Trophoblast cell (in vitro differentiated cells and primary cell): Measurements from ENCODE around the gene WWC2.

ENCODE experiments used
- DNase-seq, 2 donors: peaks; one replicate each; pipeline ENCODE4 v3.0.0-alpha.2; 2016
- H2AFZ ChIP-seq: 2 replicates; pipeline ENCODE4 v1.6.1; 2013; ENCODE audit warnings: low read length, moderate library complexity, mild to moderate bottlenecking; ENCODE audit not compliant: insufficient read depth, poor library complexity
- H2AK5ac ChIP-seq: 2 replicates; pipeline ENCODE4 v1.6.1; 2013; ENCODE audit warnings: mild to moderate bottlenecking, low read length
- H2BK120ac ChIP-seq: 2 replicates; pipeline ENCODE4 v1.6.1; 2013; ENCODE audit warnings: low read length, mild to moderate bottlenecking, moderate library complexity; ENCODE audit not compliant: insufficient read depth, poor library complexity
- H2BK12ac ChIP-seq: 2 replicates; pipeline ENCODE4 v1.6.1; 2013; ENCODE audit warnings: mild to moderate bottlenecking, low read length, moderate library complexity
- H2BK5ac ChIP-seq: 2 replicates; pipeline ENCODE4 v1.6.1; 2013; ENCODE audit warnings: low read length, low read depth, moderate library complexity, mild to moderate bottlenecking; ENCODE audit not compliant: poor library complexity
- H3K14ac ChIP-seq: 2 replicates; pipeline ENCODE4 v1.6.1; 2013; ENCODE audit warnings: mild to moderate bottlenecking, low read length
- H3K18ac ChIP-seq: 2 replicates; pipeline ENCODE4 v1.6.1; 2013; ENCODE audit warnings: mild to moderate bottlenecking, low read length
- H3K23ac ChIP-seq: 2 replicates; pipeline ENCODE4 v1.6.1; 2013; ENCODE audit warnings: low read length
- H3K27ac ChIP-seq: 2 replicates; pipeline ENCODE4 v1.5.1; 2013; ENCODE audit warnings: low read depth, mild to moderate bottlenecking, inconsistent platforms, low read length, moderate library complexity
- H3K27me3 ChIP-seq: 2 replicates; pipeline ENCODE4 v1.6.1; 2013; ENCODE audit warnings: inconsistent platforms, mild to moderate bottlenecking, low read length, moderate library complexity; ENCODE audit not compliant: insufficient read depth
- H3K36me3 ChIP-seq, 2 experiments: 1 replicate in 1 of 2; 2 replicates in 1 of 2; pipeline ENCODE4 v1.6.1; 2013; ENCODE audit warnings: low read length in 2 of 2, mild to moderate bottlenecking in 2 of 2, moderate library complexity in 1 of 2; ENCODE audit not compliant: insufficient read depth in 2 of 2, control insufficient read depth in 1 of 2
- H3K4ac ChIP-seq: 2 replicates; pipeline ENCODE4 v1.6.1; 2013; ENCODE audit warnings: low read depth, mild to moderate bottlenecking, low read length, moderate library complexity
- H3K4me1 ChIP-seq, 2 experiments: 1 replicate in 1 of 2; 2 replicates in 1 of 2; pipeline ENCODE4 v1.6.1; 2013; ENCODE audit warnings: low read length in 2 of 2, mild to moderate bottlenecking in 2 of 2, moderate library complexity in 1 of 2; ENCODE audit not compliant: insufficient read depth in 2 of 2, control insufficient read depth in 1 of 2
- H3K4me2 ChIP-seq: 2 replicates; pipeline ENCODE4 v1.6.1; 2013; ENCODE audit warnings: inconsistent platforms, mild to moderate bottlenecking, low read length, moderate library complexity
- H3K4me3 ChIP-seq: 2 replicates; pipeline ENCODE4 v1.5.1; 2013; ENCODE audit warnings: mild to moderate bottlenecking, low read depth, low read length, inconsistent platforms
- H3K79me1 ChIP-seq: one replicate; pipeline ENCODE4 v1.6.1; 2013; ENCODE audit warnings: low read length
- H3K79me2 ChIP-seq: 2 replicates; pipeline ENCODE4 v1.6.1; 2013; ENCODE audit warnings: low read length, mild to moderate bottlenecking; ENCODE audit not compliant: control insufficient read depth, insufficient read depth, poor library complexity
- H3K9ac ChIP-seq: 2 replicates; pipeline ENCODE4 v1.6.1; 2013; ENCODE audit warnings: mild to moderate bottlenecking, low read length
- H3K9me3 ChIP-seq: 2 replicates; pipeline ENCODE4 v1.6.1; 2013; ENCODE audit warnings: low read depth, mild to moderate bottlenecking, control low read depth, inconsistent platforms, low read length; ENCODE audit not compliant: insufficient read depth
- H4K12ac ChIP-seq: 2 replicates; pipeline ENCODE4 v1.6.1; 2013; ENCODE audit warnings: low read depth, mild to moderate bottlenecking, low read length, moderate library complexity
- H4K8ac ChIP-seq: 2 replicates; pipeline ENCODE4 v1.6.1; 2013; ENCODE audit warnings: low read depth, mild to moderate bottlenecking, low read length, moderate library complexity
- H4K91ac ChIP-seq: one replicate; pipeline ENCODE4 v1.6.1; 2013; ENCODE audit warnings: low read depth, mild to moderate bottlenecking, low read length, moderate library complexity
- WGBS: extraction: QIAGEN DNeasy Blood & Tissue Kit; methylation state at CpG from one replicate; pipeline ENCODE4 v1.1.7; 2013; ENCODE audit warnings: missing lambda C conversion rate; ENCODE audit not compliant: insufficient read length, insufficient coverage; ENCODE audit errors: extremely low coverage; 5-methylcytosine and 5-hydroxymethylcytosine counted together

Gene WWC2

DNA sequence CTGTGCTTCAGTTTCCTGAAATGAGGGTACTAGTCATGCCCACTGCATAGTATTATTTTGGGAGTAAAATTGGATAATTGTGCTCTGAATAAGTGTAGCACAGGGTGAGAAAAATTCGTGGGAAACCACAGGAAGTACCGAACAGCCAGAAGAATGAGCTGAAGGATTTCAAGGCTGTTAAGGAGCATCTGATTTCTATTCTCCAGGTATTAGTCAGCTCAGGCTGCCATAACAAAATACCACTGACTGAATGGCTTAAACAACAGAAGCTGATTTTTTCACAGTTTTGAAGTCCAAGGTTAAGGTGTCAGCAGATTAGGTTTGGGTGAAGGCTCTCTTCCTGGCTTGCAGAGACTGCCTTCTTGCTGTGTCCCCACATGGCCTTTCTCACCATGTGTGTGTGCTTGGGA lies 41.9 kb downstream of the WWC2 start:
- Histone ChIP-seq H3K18ac (no peak overlapping the region), H2BK12ac (no peak overlapping the region), H2AFZ (no peak overlapping the region), H2BK5ac (no peak overlapping the region), H3K4me2 (no peak overlapping the region), H3K4ac (no peak overlapping the region), H4K12ac (no peak overlapping the region), H3K4me3 (no peak overlapping the region), H3K4me1 (peaks cover 0 to 8% of the 10 kb centered on the region in 2 experiments), H4K8ac (no peak overlapping the region), H3K9me3 (no peaks in the 10 kb centered on the region), H3K79me2 (peaks cover 1% of the 10 kb centered on the region), H3K27ac (no peak overlapping the region), H3K23ac (no peak overlapping the region), H3K27me3 (no peaks in the 10 kb centered on the region), H3K36me3 (no peaks in the 10 kb centered on the region), H2BK120ac (no peak overlapping the region), H3K14ac (no peak overlapping the region), H2AK5ac (no peak overlapping the region), H3K9ac (no peak overlapping the region), H3K79me1 (no peaks in the 10 kb centered on the region), H4K91ac (no peak overlapping the region)
- no CpG with 5 or more reads among the region's 2 CpGs for WGBS
- peak in 1 of 2 donors; percentile 3 for DNase-seq

DNA sequence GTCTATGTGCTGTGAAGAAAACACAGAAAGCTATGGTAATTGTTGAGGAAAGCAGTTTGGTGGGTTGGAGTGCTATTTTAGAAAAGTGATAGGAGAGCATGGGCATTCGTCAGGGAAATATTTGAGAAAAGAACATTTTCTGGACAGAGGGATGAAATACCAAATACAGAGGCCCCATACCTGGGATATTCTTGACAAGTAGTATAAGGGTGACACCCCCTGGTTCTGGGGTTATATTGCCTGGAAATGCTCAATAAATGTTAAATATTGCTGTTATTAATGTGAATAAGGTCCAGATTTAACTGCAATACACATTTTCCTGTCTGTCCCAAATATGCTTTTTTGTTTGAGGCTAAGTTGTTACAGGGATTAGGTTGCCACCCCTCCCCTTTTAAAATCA lies 42.9 kb downstream of the WWC2 start:
- H3K27me3 ChIP-seq, result no peaks in the 10 kb centered on the region
- no peak overlapping the region for H2BK5ac ChIP-seq
- H3K4me1 ChIP-seq, result peaks cover 0 to 8% of the 10 kb centered on the region in 2 experiments
- peaks cover 1% of the 10 kb centered on the region for H3K79me2 ChIP-seq
- no peak overlapping the region for H2BK120ac ChIP-seq
- H3K4ac ChIP-seq, result no peak overlapping the region
- no peak overlapping the region for H3K9ac ChIP-seq
- H3K4me3 ChIP-seq, result no peak overlapping the region
- DNase-seq, result no peak
- no peak overlapping the region for H3K4me2 ChIP-seq
- no peaks in the 10 kb centered on the region for H3K79me1 ChIP-seq
- WGBS, result no CpG with 5 or more reads among the region's 1 CpG
- H3K36me3 ChIP-seq, result no peaks in the 10 kb centered on the region
- H4K12ac ChIP-seq, result no peak overlapping the region
- H3K27ac ChIP-seq, result peak overlapping the region; percentile 20
- H4K8ac ChIP-seq, result no peak overlapping the region
- H3K18ac ChIP-seq, result no peak overlapping the region
- H3K23ac ChIP-seq, result no peak overlapping the region
- H2BK12ac ChIP-seq, result no peak overlapping the region
- H3K9me3 ChIP-seq, result no peaks in the 10 kb centered on the region
- no peak overlapping the region for H2AK5ac ChIP-seq
- no peak overlapping the region for H2AFZ ChIP-seq
- no peak overlapping the region for H4K91ac ChIP-seq
- no peak overlapping the region for H3K14ac ChIP-seq

DNA sequence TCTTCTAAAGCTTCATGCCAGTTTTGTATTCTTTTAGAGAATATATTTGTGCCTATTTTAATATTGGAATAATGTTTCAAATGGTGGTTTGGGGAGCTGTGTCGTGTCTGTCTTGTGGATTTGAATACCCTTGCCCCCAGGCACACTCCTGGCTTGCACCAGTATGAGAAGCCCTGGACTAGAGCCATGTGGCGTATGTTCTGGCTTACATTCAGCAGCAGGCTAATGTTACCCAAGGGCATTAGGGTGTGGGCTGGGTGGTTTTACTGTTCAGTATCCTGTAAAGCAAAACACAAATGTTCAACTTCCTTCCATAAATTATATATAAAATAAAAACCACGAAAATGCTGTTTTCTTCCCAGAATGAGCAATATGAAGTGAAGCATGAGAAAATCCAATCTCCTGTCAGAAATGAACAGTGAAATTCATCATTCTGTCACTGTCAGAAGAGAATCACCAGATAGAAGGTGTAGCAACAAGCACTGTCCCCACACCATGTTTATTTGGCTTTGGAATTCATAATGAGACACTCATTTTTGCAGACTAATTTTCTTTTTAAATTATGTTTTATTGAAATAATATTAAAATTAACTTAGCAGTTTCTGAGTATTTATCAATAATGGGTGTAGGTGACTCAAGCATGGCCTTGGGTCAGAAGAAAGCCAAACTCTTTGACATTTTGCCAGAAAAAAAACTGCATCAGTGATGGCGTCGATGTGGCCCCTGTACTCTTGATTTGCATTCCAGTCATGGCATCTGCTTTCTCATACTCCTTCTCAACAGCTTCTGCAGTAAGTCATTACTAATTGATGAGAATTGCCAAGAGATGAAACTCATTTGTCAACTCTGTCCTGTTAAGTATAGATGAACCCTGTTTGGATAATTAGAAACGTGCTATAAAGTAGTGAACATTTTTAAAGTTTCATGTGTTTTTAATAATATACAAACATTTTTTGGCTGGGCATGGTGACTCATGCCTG lies 43.8 kb downstream of the WWC2 start:
- no peak overlapping the region for H2BK5ac ChIP-seq
- H3K14ac ChIP-seq, result no peak overlapping the region
- H3K4ac ChIP-seq, result peak overlapping the region; percentile 59
- no peak overlapping the region for H4K8ac ChIP-seq
- H3K79me1 ChIP-seq, result no peaks in the 10 kb centered on the region
- H2AK5ac ChIP-seq, result no peak overlapping the region
- H4K12ac ChIP-seq, result no peak overlapping the region
- no peak for DNase-seq
- no peaks in the 10 kb centered on the region for H3K36me3 ChIP-seq
- H3K23ac ChIP-seq, result no peak overlapping the region
- no peaks in the 10 kb centered on the region for H3K9me3 ChIP-seq
- H3K79me2 ChIP-seq, result peaks cover 1% of the 10 kb centered on the region
- no peak overlapping the region for H3K4me3 ChIP-seq
- H3K4me1 ChIP-seq, result peaks cover 0 to 8% of the 10 kb centered on the region in 2 experiments
- H3K27me3 ChIP-seq, result no peaks in the 10 kb centered on the region
- H3K18ac ChIP-seq, result no peak overlapping the region
- H3K27ac ChIP-seq, result no peak overlapping the region
- no peak overlapping the region for H2AFZ ChIP-seq
- H3K9ac ChIP-seq, result no peak overlapping the region
- H3K4me2 ChIP-seq, result no peak overlapping the region
- H2BK120ac ChIP-seq, result no peak overlapping the region
- no peak overlapping the region for H2BK12ac ChIP-seq
- no peak overlapping the region for H4K91ac ChIP-seq
- WGBS, result no CpG with 5 or more reads among the region's 6 CpGs

DNA sequence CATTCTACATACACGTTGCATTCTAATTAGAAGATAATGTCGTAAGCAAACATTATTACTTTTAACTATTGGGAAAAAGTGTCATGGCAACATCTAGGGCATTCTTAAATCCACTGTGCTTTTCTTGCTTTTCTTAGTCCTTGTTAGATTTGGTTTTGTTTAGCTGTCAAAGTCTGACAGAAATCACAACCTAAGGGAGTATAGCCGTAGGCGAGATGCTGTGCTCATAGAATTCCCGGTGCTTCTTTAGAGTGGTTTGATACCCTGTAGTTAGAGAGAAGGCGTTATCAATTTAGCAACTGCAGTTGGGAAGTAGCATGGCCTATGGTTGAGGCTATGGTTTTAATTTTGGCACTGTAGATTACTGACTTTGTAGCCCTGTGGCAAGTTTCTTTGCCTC lies 45.7 kb downstream of the WWC2 start:
- Histone ChIP-seq H2AK5ac (no peak overlapping the region), H2BK120ac (no peak overlapping the region), H3K4ac (no peak overlapping the region), H3K27me3 (no peaks in the 10 kb centered on the region), H4K8ac (no peak overlapping the region), H3K23ac (no peak overlapping the region), H4K91ac (no peak overlapping the region), H3K79me1 (no peaks in the 10 kb centered on the region), H3K9ac (no peak overlapping the region), H3K4me3 (no peak overlapping the region), H3K4me2 (no peak overlapping the region), H3K18ac (no peak overlapping the region), H3K9me3 (no peaks in the 10 kb centered on the region), H3K14ac (no peak overlapping the region), H2AFZ (no peak overlapping the region), H3K27ac (no peak overlapping the region), H3K79me2 (no peaks in the 10 kb centered on the region), H2BK12ac (no peak overlapping the region), H3K36me3 (no peaks in the 10 kb centered on the region), H4K12ac (no peak overlapping the region), H3K4me1 (peaks cover 0 to 8% of the 10 kb centered on the region in 2 experiments), H2BK5ac (no peak overlapping the region)
- DNase-seq, result no peak
- no CpG with 5 or more reads among the region's 6 CpGs for WGBS
